ENCODE results near the gene LYVE1. TPM values are rescaled to one million over a fixed set of nuclear protein-coding genes. Genes with fewer than 3 reads are reported as not detected.
"Not testable (repeated sequence)": the region's sequence is repeated elsewhere in the genome, so short reads cannot be mapped to it uniquely, and the experiment has no call there.

LYVE1 gene
- total RNA-seq, 2 experiments from 2014 or later: not detected

DNA sequence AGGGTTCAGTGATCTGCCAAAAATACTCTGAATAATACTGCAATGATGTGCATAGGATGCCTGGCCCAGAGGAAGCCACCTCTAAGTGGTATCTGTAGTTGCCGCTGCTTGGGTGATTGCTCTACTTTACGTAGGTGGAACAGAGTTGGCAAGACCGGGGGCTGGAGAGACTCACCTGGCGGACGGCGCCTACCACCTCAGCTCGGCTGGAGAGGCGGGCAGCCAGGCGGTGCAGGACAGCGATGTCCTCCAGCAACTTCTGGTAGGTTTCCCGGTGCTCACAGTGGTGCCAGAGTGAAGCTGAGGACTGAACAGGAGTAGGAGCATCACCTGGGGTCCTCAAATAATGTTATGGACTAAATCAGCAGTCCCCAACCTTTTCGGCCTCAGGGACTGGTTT is 34.5 kb upstream of the LYVE1 start:
- Mint-ChIP-seq H3K4me3 (no peak overlapping the region), H3K27me3 (peaks cover 13% of the 10 kb centered on the region), H3K9me3 (no peaks in the 10 kb centered on the region), H3K27ac (no peak overlapping the region), H3K4me1 (ENCODE audit: low read depth) (peaks cover 5% of the 10 kb centered on the region), H3K36me3 (no peaks in the 10 kb centered on the region)
- intact Hi-C loops (cut with micrococcal nuclease): no loop called here
- ChIA-PET POLR2A (no interaction called here), CTCF (no interaction called here)
- DNase-seq: no peak

DNA sequence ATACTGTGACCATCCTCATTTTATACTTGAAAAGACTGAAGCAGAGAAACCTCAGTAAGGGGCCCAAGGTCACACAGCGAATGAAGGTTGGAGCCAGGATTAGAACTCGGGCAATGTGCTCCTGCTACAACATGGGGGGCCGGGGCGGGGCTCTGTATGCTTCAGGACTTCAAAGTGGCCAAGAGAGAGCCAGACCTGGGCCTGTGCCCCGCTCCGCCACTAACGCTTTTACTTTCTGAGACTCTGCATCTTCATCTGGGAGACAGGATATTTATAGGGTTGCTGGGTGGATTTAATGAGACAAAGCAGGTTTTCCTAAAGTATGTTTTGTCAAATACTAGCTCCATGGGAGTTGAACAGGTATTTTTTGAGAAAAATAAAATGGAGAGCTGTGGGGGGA is 33.9 kb upstream of the LYVE1 start:
- CTCF ChIA-PET: no interaction called here
- no peak for DNase-seq
- no peaks in the 10 kb centered on the region for H3K36me3 Mint-ChIP-seq
- no peaks in the 10 kb centered on the region for H3K9me3 Mint-ChIP-seq
- no peak overlapping the region for H3K27ac Mint-ChIP-seq
- H3K27me3 Mint-ChIP-seq: peaks cover 13% of the 10 kb centered on the region
- no peak overlapping the region for H3K4me3 Mint-ChIP-seq
- intact Hi-C loops (cut with micrococcal nuclease): no loop called here
- peaks cover 5% of the 10 kb centered on the region for H3K4me1 Mint-ChIP-seq (ENCODE audit: low read depth)
- POLR2A ChIA-PET: no interaction called here

GRCh38 chr11:10601837-10602236 is 33.4 kb upstream of the LYVE1 start:
- H3K9me3 Mint-ChIP-seq: no peaks in the 10 kb centered on the region
- POLR2A ChIA-PET: no interaction called here
- peaks cover 4% of the 10 kb centered on the region for H3K4me1 Mint-ChIP-seq (ENCODE audit: low read depth)
- no peaks in the 10 kb centered on the region for H3K36me3 Mint-ChIP-seq
- no peak overlapping the region for H3K4me3 Mint-ChIP-seq
- H3K27ac Mint-ChIP-seq: no peak overlapping the region
- CTCF ChIA-PET: no interaction called here
- intact Hi-C loops (cut with micrococcal nuclease): no loop called here
- DNase-seq: no peak
- H3K27me3 Mint-ChIP-seq: peaks cover 13% of the 10 kb centered on the region

GRCh38 chr11:10600570-10601248 is 32.2 kb upstream of the LYVE1 start:
- Mint-ChIP-seq H3K27me3 (peaks cover 10% of the 10 kb centered on the region), H3K27ac (no peak overlapping the region), H3K36me3 (no peaks in the 10 kb centered on the region), H3K4me1 (ENCODE audit: low read depth) (no peaks in the 10 kb centered on the region), H3K4me3 (no peak overlapping the region), H3K9me3 (no peaks in the 10 kb centered on the region)
- CTCF ChIA-PET: no interaction called here
- no peak for DNase-seq
- intact Hi-C loops (cut with micrococcal nuclease): no loop called here
- POLR2A ChIA-PET: no interaction called here

DNA sequence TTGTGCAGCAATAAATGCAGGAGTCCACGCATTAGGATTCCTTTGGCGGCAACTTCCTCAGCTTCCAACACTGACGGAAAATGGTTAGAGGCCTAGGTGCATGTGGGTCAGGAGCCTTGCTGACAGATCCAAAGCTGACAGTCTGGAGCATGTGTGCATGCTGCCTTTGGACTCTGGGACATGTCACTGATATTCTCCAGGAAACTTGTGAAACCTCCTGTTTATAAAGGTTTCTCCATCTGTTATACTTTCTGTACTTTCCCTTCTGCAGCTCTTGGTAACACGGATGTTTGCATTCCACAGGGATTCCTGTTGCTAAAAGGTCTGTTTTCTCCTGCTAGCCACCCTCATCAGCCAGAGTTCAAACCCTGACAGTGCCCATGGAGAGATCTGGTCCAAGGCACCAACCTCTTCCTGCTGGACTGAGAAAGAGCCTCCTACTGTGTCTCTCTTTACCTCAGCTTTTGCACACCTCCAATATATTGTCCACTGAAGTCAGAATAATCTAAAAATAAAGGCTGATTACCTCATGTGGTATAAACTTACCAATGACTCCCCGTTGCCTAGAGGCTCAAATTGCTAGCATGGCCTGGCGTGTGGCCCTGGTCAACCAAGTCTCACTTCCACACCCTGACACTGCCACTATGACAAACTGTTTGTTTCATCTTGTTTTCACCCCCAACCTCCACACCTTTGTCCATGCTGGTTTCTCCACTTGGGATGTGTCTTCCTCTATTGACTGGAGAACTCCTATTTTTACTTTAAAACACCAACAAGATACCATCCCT is 31.1 kb upstream of the LYVE1 start:
- Mint-ChIP-seq H3K27ac (no peak overlapping the region), H3K36me3 (no peaks in the 10 kb centered on the region), H3K4me3 (no peak overlapping the region), H3K27me3 (peaks cover 10% of the 10 kb centered on the region), H3K9me3 (no peaks in the 10 kb centered on the region), H3K4me1 (ENCODE audit: low read depth) (peaks cover under 1% of the 10 kb centered on the region)
- ChIA-PET CTCF (no interaction called here), POLR2A (no interaction called here)
- intact Hi-C loops (cut with micrococcal nuclease): no loop called here
- no peak for DNase-seq

GRCh38 chr11:10598816-10599215 is 30.4 kb upstream of the LYVE1 start:
- DNase-seq: no peak
- H3K4me1 Mint-ChIP-seq (ENCODE audit: low read depth): peaks cover 5% of the 10 kb centered on the region
- H3K4me3 Mint-ChIP-seq: no peak overlapping the region
- no peak overlapping the region for H3K27ac Mint-ChIP-seq
- POLR2A ChIA-PET: no interaction called here
- intact Hi-C loops (cut with micrococcal nuclease): no loop called here
- no peaks in the 10 kb centered on the region for H3K9me3 Mint-ChIP-seq
- CTCF ChIA-PET: no interaction called here
- peaks cover 12% of the 10 kb centered on the region for H3K27me3 Mint-ChIP-seq
- H3K36me3 Mint-ChIP-seq: no peaks in the 10 kb centered on the region

DNA sequence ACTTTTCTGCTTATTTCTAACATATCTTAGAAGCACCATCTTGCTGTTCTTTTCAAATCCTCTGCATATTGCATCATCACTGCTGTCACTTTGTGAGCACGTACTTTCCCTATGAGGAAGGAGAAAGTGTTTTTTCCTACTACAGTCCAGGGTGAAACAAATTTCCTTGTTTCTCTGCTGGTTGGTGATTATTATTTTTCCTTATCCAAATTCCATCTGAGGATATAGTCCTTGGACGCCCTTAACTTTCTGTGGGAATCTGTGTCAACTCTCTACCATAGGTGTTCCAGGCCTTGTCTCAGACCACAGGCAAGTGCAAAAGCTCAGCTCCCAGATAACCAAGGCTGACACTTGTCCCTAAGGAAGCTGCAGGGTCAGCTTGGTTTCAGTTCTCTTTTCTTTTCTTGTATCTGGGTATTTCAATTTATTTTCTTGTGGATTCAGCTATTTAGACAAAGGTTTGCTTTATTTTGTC is 29.4 kb upstream of the LYVE1 start:
- intact Hi-C loops (cut with micrococcal nuclease): no loop called here
- POLR2A ChIA-PET: no interaction called here
- Mint-ChIP-seq H3K27ac (no peak overlapping the region), H3K4me1 (ENCODE audit: low read depth) (peaks cover 5% of the 10 kb centered on the region), H3K36me3 (no peaks in the 10 kb centered on the region), H3K9me3 (no peaks in the 10 kb centered on the region), H3K27me3 (peaks cover 16% of the 10 kb centered on the region), H3K4me3 (no peak overlapping the region)
- CTCF ChIA-PET: no interaction called here
- no peak for DNase-seq

DNA sequence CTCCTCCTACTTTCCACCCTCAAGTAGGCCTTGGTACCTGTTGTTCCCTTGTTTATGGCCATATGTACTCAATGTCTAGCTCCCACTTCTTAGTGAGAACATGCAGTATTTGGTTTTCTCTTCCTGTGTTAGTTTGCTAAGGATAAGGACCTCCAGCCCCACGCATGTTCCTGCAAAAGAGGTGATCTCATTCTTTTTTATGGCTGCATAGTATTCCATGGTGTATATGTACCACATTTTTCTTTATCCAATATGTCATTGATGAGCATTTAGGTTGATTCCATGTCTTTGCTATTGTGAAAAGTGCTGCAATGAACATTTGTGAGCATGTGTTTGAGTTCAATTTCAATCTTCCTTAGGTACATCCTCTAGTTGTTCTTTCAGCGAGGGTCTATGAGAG is 27.4 kb upstream of the LYVE1 start:
- H3K36me3 Mint-ChIP-seq; H3K4me1 Mint-ChIP-seq (ENCODE audit: low read depth); H3K27ac Mint-ChIP-seq; POLR2A ChIA-PET; H3K4me3 Mint-ChIP-seq; intact Hi-C loops (cut with micrococcal nuclease); DNase-seq; H3K9me3 Mint-ChIP-seq: not testable (repeated sequence)
- CTCF ChIA-PET: interaction anchor here (1.1 kb wide), 1 partner anchor 58 kb away, joined by 3 read pairs; no protein-coding TSS in a partner anchor
- peaks cover 15% of the 10 kb centered on the region for H3K27me3 Mint-ChIP-seq

DNA sequence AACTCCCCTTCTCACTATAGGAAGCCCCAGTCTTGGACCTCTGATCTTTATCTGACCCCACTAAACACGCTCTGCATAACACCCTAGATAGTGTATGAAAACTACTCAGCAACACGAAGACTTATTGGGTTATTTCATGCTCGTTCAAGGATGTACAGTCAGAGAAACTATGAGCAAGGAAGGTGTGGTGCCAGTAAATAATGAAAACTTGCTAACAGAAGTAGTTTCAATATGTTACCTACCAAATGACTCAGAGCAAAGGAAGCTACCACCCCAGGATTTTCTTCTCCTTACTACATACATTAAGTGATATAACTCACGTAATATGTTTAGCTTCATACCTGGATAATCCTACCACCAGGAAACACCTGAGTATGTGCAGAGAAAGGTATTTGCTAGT is 25.9 kb upstream of the LYVE1 start:
- Mint-ChIP-seq H3K4me1 (ENCODE audit: low read depth) (peaks cover 5% of the 10 kb centered on the region), H3K27ac (no peak overlapping the region), H3K36me3 (no peaks in the 10 kb centered on the region), H3K4me3 (no peak overlapping the region), H3K27me3 (peaks cover 13% of the 10 kb centered on the region), H3K9me3 (no peaks in the 10 kb centered on the region)
- ChIA-PET CTCF (no interaction called here), POLR2A (interaction anchor here (1.4 kb wide), 1 partner anchor 11 kb away, joined by 4 read pairs; no protein-coding TSS in a partner anchor)
- intact Hi-C loops (cut with micrococcal nuclease): loop anchor here (1.0 kb wide), 1 partner anchor 12 kb away; no protein-coding TSS in a partner anchor
- DNase-seq: no peak

DNA sequence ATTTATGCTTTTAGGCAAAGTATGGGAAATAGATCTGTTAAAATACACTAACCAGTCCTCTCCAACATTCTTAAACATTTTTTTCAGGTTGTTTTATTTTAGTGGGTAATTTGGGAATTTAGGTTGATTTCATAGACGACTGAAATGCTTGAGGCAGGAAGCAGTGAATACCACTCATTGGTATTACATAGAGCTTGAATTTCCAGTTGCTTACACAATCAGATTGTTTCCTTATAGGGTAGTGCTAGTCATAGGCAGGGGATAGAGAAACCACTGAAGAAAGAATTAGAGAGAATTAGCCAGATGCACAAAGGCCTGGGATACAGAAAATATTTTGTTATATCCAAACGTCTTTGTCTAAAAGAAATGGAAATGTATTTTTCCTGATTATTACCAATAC is 23.9 kb upstream of the LYVE1 start:
- Mint-ChIP-seq H3K27me3 (peaks cover 10% of the 10 kb centered on the region), H3K36me3 (no peaks in the 10 kb centered on the region), H3K4me3 (no peak overlapping the region), H3K27ac (no peak overlapping the region), H3K4me1 (ENCODE audit: low read depth) (peaks cover 5% of the 10 kb centered on the region), H3K9me3 (no peaks in the 10 kb centered on the region)
- intact Hi-C loops (cut with micrococcal nuclease): no loop called here
- POLR2A ChIA-PET: no interaction called here
- CTCF ChIA-PET: no interaction called here
- DNase-seq: no peak

DNA sequence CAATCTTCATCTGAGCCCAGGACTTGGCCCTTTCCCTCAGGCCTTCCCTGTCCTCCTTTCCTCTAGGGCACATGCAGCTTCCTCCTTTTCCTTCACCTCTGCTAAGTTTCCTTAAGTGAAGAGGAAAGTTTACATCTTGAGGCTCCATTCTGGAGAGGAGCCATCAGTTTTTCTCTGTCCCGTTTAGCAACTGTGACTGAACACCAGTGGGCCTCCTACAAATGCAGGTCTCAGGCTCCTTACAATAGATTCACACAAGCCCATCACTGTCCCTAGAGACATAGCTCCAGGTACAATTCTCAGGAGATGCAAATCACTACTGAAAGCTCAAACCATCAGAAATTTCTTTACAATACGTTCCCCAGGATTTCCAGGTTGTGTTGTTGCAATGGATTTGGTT is 23.3 kb upstream of the LYVE1 start:
- no peak overlapping the region for H3K4me3 Mint-ChIP-seq
- H3K27ac Mint-ChIP-seq: no peak overlapping the region
- ChIA-PET CTCF (no interaction called here), POLR2A (no interaction called here)
- peaks cover 5% of the 10 kb centered on the region for H3K4me1 Mint-ChIP-seq (ENCODE audit: low read depth)
- H3K36me3 Mint-ChIP-seq: no peaks in the 10 kb centered on the region
- no peak for DNase-seq
- no peaks in the 10 kb centered on the region for H3K9me3 Mint-ChIP-seq
- intact Hi-C loops (cut with micrococcal nuclease): no loop called here
- peaks cover 10% of the 10 kb centered on the region for H3K27me3 Mint-ChIP-seq

- Mint-ChIP-seq H3K4me3 (no peak overlapping the region), H3K9me3 (no peaks in the 10 kb centered on the region), H3K4me1 (ENCODE audit: low read depth) (peaks cover 5% of the 10 kb centered on the region), H3K36me3 (no peaks in the 10 kb centered on the region), H3K27me3 (peaks cover 10% of the 10 kb centered on the region), H3K27ac (no peak overlapping the region)
- no peak for DNase-seq
- POLR2A ChIA-PET: no interaction called here
- intact Hi-C loops (cut with micrococcal nuclease): no loop called here
- CTCF ChIA-PET: interaction anchor here (0.6 kb wide), 1 partner anchor 798 kb away, joined by 3 read pairs; no protein-coding TSS in a partner anchor
Observed at GRCh38 chr11:10590218-10590915, 21.9 kb upstream of the LYVE1 start.

All from activated CD4-positive, alpha-beta memory T cell treated with anti-CD3 and anti-CD28 coated beads for 36 hours (primary cell).